PFSK-1 (cell line): ENCODE data around the gene MSANTD7.

ENCODE experiments used
- FOXP2 ChIP-seq: optimal IDR thresholded peaks from 2 replicates; pipeline ENCODE3; 2011; ENCODE audit warnings: borderline replicate concordance, control low read depth, inconsistent platforms; ENCODE audit not compliant: insufficient read depth; ENCODE audit errors: extremely low read length, extremely low read depth
- POLR2AphosphoS5 ChIP-seq: IDR thresholded peaks from 2 replicates; pipeline ENCODE4 v1.6.1; 2012; ENCODE audit warnings: low read depth, mild to moderate bottlenecking, control low read depth, low read length, moderate library complexity
- REST ChIP-seq, 2 experiments: IDR thresholded peaks; 2 replicates each; pipeline versions ENCODE4 v1.6.1 to v1.8.0; 2011 to 2012; ENCODE audit warnings: low read depth in 2 of 2, low read length in 2 of 2, control low read depth in 1 of 2, inconsistent platforms in 1 of 2, mild to moderate bottlenecking in 1 of 2, moderate library complexity in 1 of 2; ENCODE audit not compliant: insufficient read depth in 1 of 2
- SIN3A ChIP-seq: IDR thresholded peaks from 2 replicates; pipeline ENCODE4 v1.6.1; 2012; ENCODE audit warnings: mild to moderate bottlenecking, low read length, moderate library complexity, borderline replicate concordance; ENCODE audit not compliant: insufficient read depth
- TAF1 ChIP-seq: IDR thresholded peaks from 2 replicates; pipeline ENCODE4 v1.6.1; 2012; ENCODE audit warnings: low read length, control low read depth, borderline replicate concordance; ENCODE audit not compliant: insufficient read depth

- TF ChIP-seq POLR2AphosphoS5 (no peak), REST (IDR thresholded peaks at IDR 0.05; ENCODE audit: insufficient read depth in 1 of 2, low read depth in 2 of 2, low read length in 2 of 2) (no peak), TAF1 (no peak), FOXP2 (no peak), SIN3A (no peak)
Measured at GRCh38 chr10:14855453-14855852, 17.3 kb downstream of the MSANTD7 start.
